Endothelial cell of umbilical vein (primary cell): ENCODE data around the gene LRP1B. TPM values are rescaled to one million over a fixed set of nuclear protein-coding genes. Genes with fewer than 3 reads are reported as not detected.

Experiments used
- BruUV-seq: library from RNA; stranded (reverse); fragments of 400-500 nt; replicated peaks from 2 replicates; lab custom pipeline; 2021; lab: Mats Ljungman, UMichigan
- CTCF ChIA-PET: fragments of 300-600, 350-600 bp; sonication (Branson Sonifier 250); formaldehyde crosslinking; loops from one replicate; lab custom pipeline; 2021; ENCODE audit warnings: antibody characterized with exemption, inconsistent platforms; lab: Charles Lee
- POLR2A ChIA-PET: fragments of 300-600, 350-600 bp; sonication (Branson Sonifier 250); formaldehyde crosslinking; loops from one replicate; lab custom pipeline; 2021; ENCODE audit warnings: antibody characterized with exemption, inconsistent platforms; lab: Charles Lee
- DNase-seq: peaks from one replicate; pipeline ENCODE4 v3.0.0-alpha.2; 2011; ENCODE audit warnings: low read depth, low spot score
- FAIRE-seq: peaks from 2 replicates; lab custom pipeline; 2011; peaks lifted over from hg19 to GRCh38; lab: Jason Lieb, UNC
- H2AFZ ChIP-seq: 2 replicates; pipeline ENCODE4 v1.6.0; 2012; ENCODE audit warnings: low read depth, low read length, control low read depth, inconsistent platforms
- H3K27ac ChIP-seq: 2 replicates; pipeline ENCODE4 v1.5.1; 2011; ENCODE audit warnings: low read depth, mild to moderate bottlenecking, control low read depth, low read length, moderate library complexity; ENCODE audit not compliant: insufficient read depth
- H3K27me3 ChIP-seq, 2 experiments: 2 replicates each; pipeline versions ENCODE4 v1.6.0 to v1.6.1; 2011; ENCODE audit warnings: low read length in 2 of 2, mixed read lengths in 1 of 2; ENCODE audit not compliant: control insufficient read depth in 2 of 2, insufficient read depth in 2 of 2
- H3K36me3 ChIP-seq, 2 experiments: 2 replicates in 1 of 2; 3 replicates in 1 of 2; pipeline ENCODE4 v1.5.1; 2011; ENCODE audit warnings: low read length in 2 of 2, mild to moderate bottlenecking in 1 of 2, moderate library complexity in 1 of 2; ENCODE audit not compliant: control insufficient read depth in 2 of 2, insufficient read depth in 2 of 2; ENCODE audit errors: extremely low read depth in 1 of 2
- H3K4me1 ChIP-seq: 3 replicates; pipeline ENCODE4 v1.5.1; 2011; ENCODE audit warnings: mild to moderate bottlenecking, low read length; ENCODE audit not compliant: control insufficient read depth, insufficient read depth; ENCODE audit errors: extremely low read depth
- H3K4me2 ChIP-seq: 2 replicates; pipeline ENCODE4 v1.6.1; 2011; ENCODE audit warnings: low read length, control low read depth, mixed read lengths; ENCODE audit not compliant: insufficient read depth
- H3K4me3 ChIP-seq, 3 experiments: fragments of 200-600 bp in 1 of 3; sonication (generic), shearing (Covaris generic) in 1 of 3; replicated peaks in 1 of 3; 2 replicates each; pipeline ENCODE4 v1.5.1; 2011 to 2016; ENCODE audit warnings: control low read depth in 3 of 3, low read length in 3 of 3, mild to moderate bottlenecking in 2 of 3, inconsistent platforms in 1 of 3, low read depth in 1 of 3, moderate library complexity in 1 of 3; ENCODE audit not compliant: insufficient read depth in 1 of 3
- H3K79me2 ChIP-seq: 2 replicates; pipeline ENCODE4 v1.6.0; 2012; ENCODE audit warnings: low read length, inconsistent platforms; ENCODE audit not compliant: control insufficient read depth, insufficient read depth
- H3K9ac ChIP-seq: replicated peaks from 2 replicates; pipeline ENCODE3; 2011; ENCODE audit warnings: low read length, control low read depth; ENCODE audit not compliant: insufficient read depth; ENCODE audit errors: extremely low read depth
- H3K9me1 ChIP-seq: replicated peaks from 3 replicates; pipeline ENCODE4 v1.6.0; 2011; ENCODE audit warnings: mild to moderate bottlenecking, low read length; ENCODE audit not compliant: control insufficient read depth, insufficient read depth; ENCODE audit errors: extremely low read depth
- H3K9me3 ChIP-seq: replicated peaks from 2 replicates; pipeline ENCODE4 v1.5.1; 2012; ENCODE audit warnings: low read length, inconsistent platforms; ENCODE audit not compliant: control insufficient read depth, insufficient read depth
- H4K20me1 ChIP-seq: replicated peaks from 2 replicates; pipeline ENCODE3; 2011; ENCODE audit warnings: mild to moderate bottlenecking, low read length; ENCODE audit not compliant: control insufficient read depth, insufficient read depth; ENCODE audit errors: extremely low read depth
- EZH2 ChIP-seq: IDR thresholded peaks from 2 replicates; pipeline ENCODE4 v1.6.1; 2012; ENCODE audit warnings: borderline replicate concordance, low read depth, mild to moderate bottlenecking, moderate library complexity, low read length, inconsistent platforms; ENCODE audit not compliant: severe bottlenecking
- FOS ChIP-seq: IDR thresholded peaks from 2 replicates; pipeline ENCODE4 v1.6.1; 2011; ENCODE audit warnings: mild to moderate bottlenecking, low read length, moderate library complexity, borderline replicate concordance; ENCODE audit not compliant: insufficient read depth
- GATA2 ChIP-seq: IDR thresholded peaks from 2 replicates; pipeline ENCODE4 v1.7.0; 2011; ENCODE audit warnings: low read depth, mild to moderate bottlenecking, moderate library complexity, mixed read lengths, low read length; ENCODE audit not compliant: insufficient read length, insufficient read depth
- JUN ChIP-seq: IDR thresholded peaks from 2 replicates; pipeline ENCODE4 v1.6.1; 2011; ENCODE audit warnings: borderline replicate concordance, low read depth; ENCODE audit not compliant: insufficient read length, insufficient read depth
- MAX ChIP-seq: IDR thresholded peaks from 2 replicates; pipeline ENCODE4 v1.6.1; 2011; ENCODE audit not compliant: insufficient read depth, insufficient read length
- MYC ChIP-seq: IDR thresholded peaks from one replicate; pipeline ENCODE4 v1.6.1; 2011; ENCODE audit warnings: mild to moderate bottlenecking, low read depth, low read length
- POLR2A ChIP-seq: IDR thresholded peaks from 2 replicates; pipeline ENCODE4 v1.6.1; 2012; ENCODE audit warnings: low read depth, mild to moderate bottlenecking, control low read depth, low read length
- POLR2AphosphoS5 ChIP-seq: IDR thresholded peaks from 2 replicates; pipeline ENCODE4 v1.6.1; 2012; ENCODE audit warnings: low read depth, mild to moderate bottlenecking, control low read depth, low read length, moderate library complexity; ENCODE audit not compliant: insufficient read depth
- dilution Hi-C: fragments of 300-500 bp; cut with MboI; formaldehyde crosslinking; loops from one replicate; pipeline ENCODE4 v1.15.0; 2019; ENCODE audit warnings: low sequenced_read_pairs; ENCODE audit not compliant: extremely low pct_ligation_motif_present
- intact Hi-C: fragments of 100-400 bp; cut with micrococcal nuclease; formaldehyde crosslinking; loops from one replicate; pipeline ENCODE4 v1.10.0; 2022
- polyA plus RNA-seq, 4 experiments: library from polyadenylated mRNA; depleted of rRNA in 3 of 4; stranded (reverse) in 3 of 4; unstranded in 1 of 4; fragments of >200 nt; gene quantifications; 2 replicates each; pipeline versions ENCODE4 v1.2.1 to v1.2.3, GENCODE V29; 2011 to 2012; ENCODE audit warnings: missing spikeins in 1 of 4
- total RNA-seq: library from RNA; stranded (reverse); gene quantifications from 2 replicates; pipeline ENCODE4 v1.2.3, GENCODE V29; 2021
- TF ChIP-seq, protein P1 (sequence below), 2 donors: IDR thresholded peaks; 1 replicate in 1 of 2; 2 replicates in 1 of 2; pipeline ENCODE4 v1.5.1; 2011; ENCODE audit warnings: low read length in 2 of 2, mild to moderate bottlenecking in 2 of 2, moderate library complexity in 2 of 2, control low read depth in 1 of 2, inconsistent platforms in 1 of 2, low read depth in 1 of 2; ENCODE audit not compliant: insufficient read depth in 1 of 2; ENCODE audit errors: extremely low read depth in 1 of 2

Gene LRP1B
- total and polyA plus RNA-seq, 2 donors (not counting 3 experiments of a cell fraction or from before 2014, with no cell fraction given) = 0.03 to 0.07 TPM

GRCh38 chr2:141440072-141440635 lies 690.7 kb downstream of the LRP1B start:
- no peaks in the 10 kb centered on the region for H3K9me1 ChIP-seq
- no peak overlapping the region for H3K9ac ChIP-seq
- no peaks in the 10 kb centered on the region for H3K36me3 ChIP-seq
- TF ChIP-seq FOS (no peak), POLR2AphosphoS5 (no peak), MAX (no peak), POLR2A (no peak), GATA2 (no peak), JUN (no peak), EZH2 (no peak), MYC (no peak)
- TF ChIP-seq, protein P1, sequence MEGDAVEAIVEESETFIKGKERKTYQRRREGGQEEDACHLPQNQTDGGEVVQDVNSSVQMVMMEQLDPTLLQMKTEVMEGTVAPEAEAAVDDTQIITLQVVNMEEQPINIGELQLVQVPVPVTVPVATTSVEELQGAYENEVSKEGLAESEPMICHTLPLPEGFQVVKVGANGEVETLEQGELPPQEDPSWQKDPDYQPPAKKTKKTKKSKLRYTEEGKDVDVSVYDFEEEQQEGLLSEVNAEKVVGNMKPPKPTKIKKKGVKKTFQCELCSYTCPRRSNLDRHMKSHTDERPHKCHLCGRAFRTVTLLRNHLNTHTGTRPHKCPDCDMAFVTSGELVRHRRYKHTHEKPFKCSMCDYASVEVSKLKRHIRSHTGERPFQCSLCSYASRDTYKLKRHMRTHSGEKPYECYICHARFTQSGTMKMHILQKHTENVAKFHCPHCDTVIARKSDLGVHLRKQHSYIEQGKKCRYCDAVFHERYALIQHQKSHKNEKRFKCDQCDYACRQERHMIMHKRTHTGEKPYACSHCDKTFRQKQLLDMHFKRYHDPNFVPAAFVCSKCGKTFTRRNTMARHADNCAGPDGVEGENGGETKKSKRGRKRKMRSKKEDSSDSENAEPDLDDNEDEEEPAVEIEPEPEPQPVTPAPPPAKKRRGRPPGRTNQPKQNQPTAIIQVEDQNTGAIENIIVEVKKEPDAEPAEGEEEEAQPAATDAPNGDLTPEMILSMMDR (IDR thresholded peaks at IDR 0.05; ENCODE audit: extremely low read depth in 1 of 2, insufficient read depth in 1 of 2, low read depth in 1 of 2, low read length in 2 of 2) = no peak
- no peaks in the 10 kb centered on the region for H3K4me1 ChIP-seq
- no peaks in the 10 kb centered on the region for H3K79me2 ChIP-seq
- dilution Hi-C loops (no loop called here), intact Hi-C loops (no loop called here)
- no peak overlapping the region for H2AFZ ChIP-seq
- no peak for DNase-seq
- H3K27ac ChIP-seq = no peak overlapping the region
- FAIRE-seq = no peak
- BruUV-seq = no TSS peak
- H3K27me3 ChIP-seq = no peaks in the 10 kb centered on the region
- POLR2A ChIA-PET = no interaction called here
- no peak overlapping the region for H3K4me3 ChIP-seq
- H3K4me2 ChIP-seq = no peak overlapping the region
- CTCF ChIA-PET = interaction anchor here (0.9 kb wide), 1 partner anchor 34 kb away, joined by 3 read pairs; no protein-coding TSS in a partner anchor
- H4K20me1 ChIP-seq = no peaks in the 10 kb centered on the region
- no peaks in the 10 kb centered on the region for H3K9me3 ChIP-seq
